HTERT RPE-1 (cell line): ENCODE results near the gene OTOP2.

ENCODE experiments used
- in situ Hi-C: fragments of 300-500 bp; cut with MboI; formaldehyde crosslinking; loops from 4 replicates; pipeline ENCODE4 v1.14.3; 2020; ENCODE audit warnings: low sequenced_read_pairs

Gene OTOP2

DNA sequence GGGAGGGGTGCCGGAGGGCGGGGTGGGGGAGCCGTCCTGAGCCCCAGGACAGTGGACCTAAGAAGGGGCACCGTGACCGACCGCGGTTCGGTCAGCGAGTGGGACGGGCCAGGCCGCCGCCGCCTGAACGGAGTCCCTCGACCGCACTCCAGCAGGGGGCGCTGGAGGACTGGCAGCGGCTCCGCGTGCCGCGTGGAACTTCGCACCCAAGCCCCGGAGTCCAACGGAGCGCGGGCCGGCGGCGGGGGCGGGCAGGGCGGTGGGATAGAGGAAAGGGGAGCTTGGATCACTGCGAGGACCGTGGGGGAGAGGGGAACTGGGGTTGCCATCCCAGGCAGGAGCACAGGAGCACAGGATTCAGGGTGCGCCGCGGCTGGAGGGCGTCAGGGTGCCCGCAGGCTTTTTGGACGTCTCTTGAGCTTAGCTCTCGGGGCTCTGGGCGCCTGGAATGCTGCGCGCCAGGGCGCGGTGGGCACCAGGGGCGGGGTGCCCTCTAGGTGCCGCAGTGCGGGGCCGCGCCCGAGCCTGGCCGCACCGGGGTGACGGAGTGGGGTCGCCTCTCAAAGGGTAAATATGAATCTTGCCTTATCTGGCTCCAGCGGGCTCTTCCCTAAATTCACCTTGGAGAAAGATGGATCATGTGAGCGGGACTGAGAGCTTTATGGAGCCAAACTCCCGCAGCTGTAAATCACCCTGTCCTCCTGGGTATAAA lies 379 bp upstream of the OTOP2 start:
- in situ Hi-C loops: no loop called here

DNA sequence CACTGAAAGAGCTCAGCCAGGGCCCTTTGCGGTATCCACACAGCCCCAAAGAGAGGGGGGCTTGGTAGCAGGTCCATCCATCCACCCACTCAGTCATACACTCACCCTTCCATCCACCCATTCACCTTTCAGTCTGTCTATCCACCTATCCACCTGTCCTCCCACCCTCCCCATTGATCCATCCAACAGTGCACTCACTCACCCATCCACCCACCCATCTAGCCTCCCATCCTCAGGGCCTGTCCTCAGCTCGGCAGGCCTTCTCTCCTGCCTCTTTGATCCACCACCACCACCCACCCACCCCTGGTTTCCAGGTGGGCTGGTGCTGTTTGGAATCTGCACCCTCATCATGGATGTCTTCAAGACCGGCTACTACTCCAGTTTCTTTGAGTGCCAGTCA lies 1.2 kb downstream of the OTOP2 start:
- in situ Hi-C loops: no loop called here

DNA sequence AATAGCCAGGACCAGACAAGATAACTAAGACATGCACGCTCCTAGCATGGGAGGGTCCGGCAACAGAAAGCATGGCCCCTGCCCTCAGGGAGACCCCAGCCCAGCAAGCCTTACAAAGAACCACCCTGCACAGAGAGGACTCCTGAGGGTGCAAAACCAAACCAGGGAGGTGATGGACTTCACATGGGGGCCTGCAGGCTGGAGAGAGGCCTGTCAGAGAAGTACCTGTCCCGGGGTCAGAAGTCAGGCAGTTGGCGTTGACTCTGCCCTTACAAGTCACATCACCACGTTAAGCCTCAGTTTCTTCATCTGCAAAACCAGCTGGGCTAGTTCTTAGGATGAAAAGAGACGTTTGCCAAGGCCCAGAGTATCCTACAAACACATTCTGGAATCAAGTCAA lies 4.7 kb downstream of the OTOP2 start:
- in situ Hi-C loops: no loop called here

DNA sequence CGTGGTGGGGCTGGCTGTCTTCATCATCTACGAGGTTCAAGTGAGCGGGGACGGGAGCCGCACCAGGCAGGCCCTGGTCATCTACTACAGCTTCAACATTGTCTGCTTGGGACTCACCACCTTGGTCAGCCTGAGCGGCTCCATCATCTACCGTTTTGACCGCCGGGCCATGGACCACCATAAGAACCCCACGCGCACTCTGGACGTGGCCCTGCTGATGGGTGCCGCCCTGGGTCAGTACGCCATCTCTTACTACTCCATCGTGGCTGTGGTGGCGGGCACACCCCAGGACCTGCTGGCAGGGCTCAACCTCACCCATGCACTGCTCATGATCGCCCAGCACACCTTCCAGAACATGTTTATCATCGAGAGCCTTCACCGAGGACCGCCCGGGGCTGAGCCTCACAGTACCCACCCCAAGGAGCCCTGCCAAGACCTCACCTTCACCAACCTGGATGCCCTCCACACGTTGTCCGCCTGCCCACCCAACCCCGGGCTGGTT lies 6.5 kb downstream of the OTOP2 start:
- in situ Hi-C loops: no loop called here

DNA sequence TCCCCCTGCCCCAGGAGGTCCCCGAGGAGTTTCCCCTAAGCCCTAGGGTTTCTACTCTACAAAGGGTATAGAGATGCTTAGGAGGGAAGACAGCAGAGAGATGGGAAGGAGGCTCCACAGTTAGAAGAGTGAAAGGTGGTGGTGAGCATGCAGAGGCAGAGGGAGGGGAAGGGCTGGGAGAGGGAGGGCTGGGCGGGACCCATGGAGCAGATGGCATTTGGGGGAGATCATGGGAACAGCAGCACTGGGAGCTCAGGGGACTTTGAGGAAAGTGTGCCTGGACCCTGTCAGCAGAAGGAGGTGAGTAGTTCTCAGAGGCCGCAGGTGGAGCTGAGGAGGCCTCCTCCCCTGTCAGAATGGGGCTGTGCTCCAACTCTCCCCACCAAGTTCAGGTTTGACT lies 11.0 kb downstream of the OTOP2 start:
- in situ Hi-C loops: no loop called here

DNA sequence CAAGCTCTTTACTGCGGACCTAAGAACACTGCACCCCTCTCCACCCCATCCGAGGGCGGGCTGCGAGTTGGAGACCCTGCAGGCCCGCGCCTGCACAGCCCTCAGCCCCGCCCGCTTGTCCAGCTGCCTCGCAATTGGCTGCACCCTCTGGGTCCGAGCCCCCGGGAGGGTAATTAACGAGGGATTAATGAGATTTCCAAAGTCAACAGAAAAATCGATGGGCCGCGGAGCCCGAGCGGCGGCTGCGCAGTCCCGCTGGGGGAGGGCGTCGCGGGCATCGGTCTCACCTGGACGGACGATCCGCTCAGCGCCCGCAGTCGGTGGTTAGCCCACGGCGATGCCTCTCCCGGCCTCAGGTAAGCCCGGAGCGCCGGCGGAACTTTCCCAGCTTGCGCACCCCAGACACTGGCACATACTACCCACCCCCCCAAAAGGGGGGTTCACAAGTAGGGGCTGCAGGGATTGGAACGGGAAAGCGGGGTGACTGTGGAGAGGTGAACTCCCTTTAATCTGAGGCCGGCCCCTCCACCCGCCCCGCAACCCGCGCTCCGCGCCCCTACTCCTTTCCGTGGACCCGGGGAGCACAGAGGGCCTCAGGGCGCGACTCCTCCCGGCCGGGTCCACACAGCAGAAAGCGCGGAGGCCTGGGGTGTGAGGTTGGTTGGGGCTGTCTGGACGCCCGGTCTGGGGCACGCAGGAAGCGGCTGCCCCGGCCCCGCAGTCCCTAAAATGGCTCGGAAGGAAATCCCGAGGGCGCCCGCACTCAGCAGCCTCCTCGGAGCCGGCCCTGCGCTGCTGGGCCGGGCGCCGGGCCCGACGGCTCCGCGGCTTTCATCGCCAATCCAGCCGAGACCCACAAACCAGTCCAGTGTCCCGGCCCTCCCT lies 11.8 kb downstream of the OTOP2 start, which contains the start of gene OTOP3:
Gene OTOP3 (plus strand): TSS at position 314 of the 885 bp plus-strand sequence. CDS start 24 bp downstream, at position 338.
- in situ Hi-C loops: no loop called here

DNA sequence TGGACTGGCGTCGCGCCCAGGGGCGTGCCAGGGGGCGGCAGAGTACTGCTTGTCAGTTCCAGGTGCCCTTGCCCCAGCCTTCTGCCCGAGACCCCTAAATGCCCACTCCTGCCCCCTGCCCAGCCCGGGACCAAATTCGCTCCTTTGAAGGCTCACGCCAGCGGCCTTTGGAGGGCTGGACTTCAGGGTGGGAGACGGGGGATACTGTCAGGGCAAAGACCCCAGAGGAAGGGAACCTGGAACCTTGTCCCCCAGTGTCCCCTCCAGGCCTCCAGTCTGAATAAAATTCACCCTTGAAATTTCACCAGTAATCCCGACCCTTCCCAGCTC lies 12.4 kb downstream of the OTOP2 start:
- in situ Hi-C loops: no loop called here

DNA sequence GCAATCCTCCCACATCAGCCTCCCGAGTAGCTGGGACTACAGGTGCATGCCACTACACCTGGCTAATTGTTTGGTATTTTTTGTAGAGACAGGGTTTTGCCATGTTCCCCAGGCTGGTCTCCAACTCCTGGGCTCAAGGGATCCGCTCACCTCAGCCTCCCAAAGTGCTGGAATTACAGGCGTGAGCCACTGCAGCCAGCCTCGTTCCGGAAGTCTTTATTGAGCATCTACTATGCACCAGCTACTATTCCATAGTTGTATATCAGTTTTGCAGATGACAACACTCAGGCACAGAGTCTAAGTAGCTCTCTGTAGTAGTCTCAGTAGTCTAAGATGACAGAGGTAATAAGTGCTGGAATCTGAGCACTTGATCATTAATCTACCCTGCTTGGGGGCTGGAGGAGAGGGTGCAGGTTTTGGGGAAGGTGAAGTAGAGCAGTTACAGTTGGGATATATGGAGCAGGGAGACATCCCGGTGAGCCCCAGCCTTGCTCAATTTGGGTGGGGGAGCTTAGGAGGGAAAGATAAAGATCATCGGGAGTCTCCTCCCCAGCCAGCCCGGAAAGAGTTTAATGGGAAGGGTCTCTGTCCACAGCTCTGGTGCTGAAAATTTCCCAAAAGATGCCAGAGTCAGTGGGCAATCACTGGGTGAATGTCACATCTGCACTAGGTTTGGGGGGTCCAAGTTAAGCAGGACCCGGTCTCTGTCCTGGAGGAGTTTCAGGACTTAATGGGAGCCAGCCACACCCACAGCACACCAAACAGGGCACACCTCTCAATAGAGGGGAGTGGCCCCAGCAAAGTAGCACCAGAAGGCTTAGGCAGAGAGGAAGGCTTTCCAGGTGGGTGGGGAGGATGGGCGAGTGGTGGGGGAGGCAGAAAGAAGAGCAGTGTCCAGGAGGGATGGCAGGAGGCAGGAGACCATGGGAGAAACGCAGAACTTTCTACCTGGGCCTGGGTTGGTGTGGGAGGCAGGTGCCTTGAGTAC lies 13.3 kb downstream of the OTOP2 start:
- in situ Hi-C loops: no loop called here

DNA sequence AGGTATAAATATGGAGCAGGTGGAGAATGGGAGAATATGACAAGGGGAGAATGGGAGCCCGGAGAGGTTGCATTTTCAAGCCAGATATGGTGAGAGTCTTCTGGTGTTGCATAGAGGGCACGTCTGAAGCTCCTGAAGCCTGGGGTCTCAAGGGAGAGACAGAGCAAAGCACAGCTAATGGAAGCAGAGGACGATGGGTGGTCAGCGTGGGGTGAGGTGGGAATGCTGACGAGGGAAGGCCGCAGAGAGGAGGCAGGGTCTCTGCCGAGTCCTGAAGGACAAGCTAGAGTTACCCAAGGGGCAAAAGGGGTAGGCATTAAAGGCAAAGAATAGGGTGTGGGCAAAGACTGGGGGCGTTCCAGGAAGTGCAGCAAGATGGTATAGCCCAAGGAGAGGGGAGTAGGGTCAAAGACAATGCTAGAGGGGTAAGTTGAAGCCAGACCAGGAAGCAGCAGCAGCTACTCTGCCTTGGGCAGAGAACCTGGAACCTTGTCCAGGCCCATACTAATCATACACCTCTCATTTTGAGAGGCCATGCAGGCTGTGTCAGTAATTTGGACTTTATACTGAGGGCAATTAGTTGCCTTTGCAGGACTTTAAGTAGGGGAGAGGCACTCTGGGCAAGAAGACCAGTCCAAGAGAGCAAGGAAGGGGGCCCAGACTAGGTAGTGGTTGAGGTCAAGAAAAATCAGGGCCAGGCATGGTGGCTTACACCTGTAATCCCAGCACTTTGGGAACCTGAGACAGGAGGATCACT lies 14.3 kb downstream of the OTOP2 start:
- in situ Hi-C loops: no loop called here

DNA sequence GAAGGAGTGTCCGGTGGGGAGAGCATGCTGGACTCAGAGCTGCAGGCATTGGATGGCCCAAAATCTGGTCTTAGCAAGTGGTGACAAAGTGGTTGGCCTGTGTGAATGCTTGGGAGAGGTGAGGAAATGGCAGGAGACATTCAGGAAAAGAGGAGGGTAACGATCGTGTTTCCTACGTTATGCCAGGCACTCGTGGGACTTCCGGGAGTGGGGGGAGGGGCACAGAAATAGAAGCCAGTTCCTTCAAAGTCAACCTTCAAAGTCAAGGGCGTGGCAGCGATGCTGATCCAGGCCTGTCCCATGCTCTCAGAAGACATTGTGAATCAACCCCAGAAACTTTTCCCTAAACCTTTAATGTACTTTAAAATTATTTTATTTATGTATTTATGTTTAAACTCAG lies 15.5 kb downstream of the OTOP2 start:
- in situ Hi-C loops: no loop called here

DNA sequence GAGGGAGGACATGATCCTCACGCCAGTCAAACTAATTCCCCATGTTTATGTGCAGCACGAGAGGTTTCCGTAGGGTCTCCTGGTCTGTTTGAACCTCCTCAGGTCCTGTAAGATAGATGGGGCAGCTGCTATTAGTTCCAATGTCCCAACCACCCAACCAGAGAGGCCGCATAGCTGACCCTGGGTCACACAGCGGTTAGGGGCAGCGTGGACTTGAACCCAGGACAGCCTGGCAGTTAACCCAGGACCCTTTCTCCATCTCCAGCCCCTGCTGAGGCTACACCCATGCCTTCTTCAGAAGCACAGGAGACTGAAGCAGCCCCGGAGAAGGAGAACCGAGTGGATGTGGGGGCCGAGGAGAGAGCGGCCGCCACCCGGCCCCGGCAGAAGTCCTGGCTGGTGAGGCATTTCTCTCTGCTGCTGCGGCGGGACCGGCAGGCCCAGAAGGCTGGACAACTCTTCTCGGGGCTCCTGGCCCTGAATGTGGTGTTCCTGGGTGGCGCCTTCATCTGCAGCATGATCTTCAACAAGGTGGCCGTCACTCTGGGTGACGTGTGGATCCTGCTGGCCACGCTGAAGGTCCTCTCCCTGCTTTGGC lies 17.2 kb downstream of the OTOP2 start:
- in situ Hi-C loops: no loop called here

DNA sequence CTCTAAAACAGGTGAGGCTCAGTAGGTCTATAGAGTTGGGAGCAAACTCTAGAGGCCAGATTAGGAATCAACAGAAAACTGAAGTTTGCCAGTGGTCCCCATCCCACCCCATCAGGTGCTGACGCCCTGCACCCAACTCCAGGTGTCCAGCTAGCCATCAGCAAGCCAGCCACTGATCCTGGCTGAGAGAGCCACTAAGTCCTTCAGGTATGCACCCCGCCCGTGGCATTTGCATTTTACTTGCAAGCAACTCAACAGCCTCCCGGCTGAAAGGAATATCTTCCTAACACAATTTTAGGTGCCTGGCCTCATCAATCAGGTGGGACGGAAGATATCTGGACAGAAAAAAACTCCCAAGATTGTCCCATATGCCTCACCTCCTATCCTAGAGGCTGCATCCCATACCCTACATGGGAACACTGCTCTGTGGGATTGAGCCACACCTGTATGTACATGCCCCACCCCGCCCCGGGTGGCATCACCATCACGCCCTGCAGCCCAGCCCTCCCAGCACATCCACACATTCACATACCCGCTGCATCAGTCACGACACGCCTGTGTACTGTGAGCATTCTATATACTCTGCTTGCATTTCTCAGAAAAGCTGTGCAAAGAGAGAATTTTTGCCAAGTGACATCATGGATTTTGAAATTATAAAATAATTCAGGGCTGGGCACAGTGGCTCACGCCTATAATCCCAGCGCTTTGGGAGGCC lies 19.9 kb downstream of the OTOP2 start:
- in situ Hi-C loops: no loop called here

DNA sequence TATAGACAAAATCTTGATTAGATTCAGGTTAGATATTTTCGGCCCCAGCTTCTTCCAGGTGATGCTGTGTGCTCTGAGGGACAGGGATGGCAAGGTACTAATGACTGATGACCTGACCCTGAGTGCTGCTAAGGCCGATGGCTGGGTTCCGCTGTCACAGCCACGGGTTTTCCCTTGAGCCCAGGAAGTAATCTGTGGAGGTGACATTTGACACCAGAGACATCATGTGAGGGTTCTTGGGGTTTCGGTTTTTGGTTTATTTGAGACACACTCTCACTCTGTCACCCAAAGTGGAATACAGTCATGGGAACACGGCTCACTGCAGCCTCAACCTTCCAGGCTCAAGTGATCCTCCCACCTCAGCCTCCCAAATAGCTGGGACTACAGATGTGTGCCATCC lies 21.5 kb downstream of the OTOP2 start:
- in situ Hi-C loops: no loop called here

DNA sequence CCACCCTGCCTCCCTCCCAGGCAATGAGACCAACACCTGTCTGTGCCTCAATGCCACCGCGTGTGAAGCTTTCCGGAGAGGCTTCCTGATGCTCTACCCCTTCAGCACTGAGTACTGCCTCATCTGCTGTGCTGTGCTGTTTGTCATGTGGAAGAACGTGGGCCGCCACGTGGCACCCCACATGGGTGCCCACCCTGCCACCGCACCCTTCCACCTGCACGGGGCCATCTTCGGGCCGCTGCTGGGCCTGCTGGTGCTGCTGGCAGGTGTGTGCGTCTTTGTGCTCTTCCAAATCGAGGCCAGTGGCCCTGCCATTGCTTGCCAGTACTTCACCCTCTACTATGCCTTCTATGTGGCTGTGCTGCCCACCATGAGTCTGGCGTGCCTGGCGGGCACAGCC lies 22.6 kb downstream of the OTOP2 start:
- in situ Hi-C loops: no loop called here

DNA sequence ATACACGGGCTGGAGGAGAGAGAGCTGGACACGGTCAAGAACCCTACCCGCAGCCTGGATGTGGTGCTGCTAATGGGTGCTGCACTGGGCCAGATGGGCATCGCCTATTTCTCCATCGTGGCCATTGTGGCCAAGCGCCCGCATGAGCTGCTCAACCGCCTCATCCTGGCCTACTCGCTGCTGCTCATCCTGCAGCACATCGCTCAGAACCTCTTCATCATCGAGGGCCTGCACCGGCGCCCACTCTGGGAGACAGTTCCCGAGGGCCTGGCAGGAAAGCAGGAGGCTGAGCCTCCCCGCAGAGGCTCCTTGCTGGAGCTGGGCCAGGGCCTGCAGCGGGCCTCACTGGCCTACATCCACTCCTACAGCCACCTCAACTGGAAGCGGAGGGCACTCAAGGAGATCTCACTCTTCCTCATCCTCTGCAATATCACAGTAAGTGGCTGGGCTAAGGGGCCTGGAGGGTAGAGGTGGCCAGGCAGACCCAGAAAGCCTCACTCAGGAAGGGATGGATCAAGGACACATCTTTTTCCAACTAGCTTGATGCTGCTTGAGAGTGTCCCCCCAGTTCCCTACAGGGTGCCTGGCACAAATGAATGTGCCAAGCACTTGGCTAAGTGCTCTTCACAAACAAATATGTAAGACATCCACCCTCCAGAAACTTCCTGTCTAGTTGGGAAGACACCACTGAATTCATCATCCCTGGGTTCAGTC lies 23.1 kb downstream of the OTOP2 start:
- in situ Hi-C loops: no loop called here

DNA sequence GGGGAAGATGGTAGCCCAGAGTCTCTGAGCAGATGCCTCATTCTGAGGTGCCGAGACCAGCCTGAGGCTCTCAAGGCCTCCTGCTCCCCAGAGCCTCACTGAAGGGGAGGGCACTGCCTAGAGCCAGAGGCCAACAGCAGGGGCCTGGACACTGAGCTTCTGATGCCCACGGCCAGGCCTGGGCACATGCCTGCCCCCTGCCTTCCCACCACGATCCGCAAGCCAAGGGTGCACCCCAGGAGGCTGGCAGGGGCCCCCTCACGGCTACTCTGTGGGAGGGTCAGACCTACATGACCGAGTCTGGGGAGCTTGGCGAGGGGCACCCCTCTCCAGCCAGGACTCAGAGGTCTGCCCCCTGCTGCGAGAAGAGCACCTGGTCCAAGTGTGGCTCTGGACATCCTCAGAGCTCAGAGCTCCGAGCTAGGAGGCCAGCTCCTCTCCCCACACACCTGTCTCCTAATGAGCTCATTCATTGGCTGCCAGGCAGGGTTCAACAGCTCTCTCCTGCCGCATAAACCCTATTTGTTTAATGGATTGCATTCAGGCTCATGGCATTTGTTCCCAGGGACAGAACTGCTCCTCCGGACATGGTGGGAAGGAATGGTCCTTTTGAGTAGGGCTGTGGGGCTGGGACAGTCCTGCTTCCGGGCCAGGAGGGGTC lies 25.5 kb downstream of the OTOP2 start:
- in situ Hi-C loops: no loop called here

DNA sequence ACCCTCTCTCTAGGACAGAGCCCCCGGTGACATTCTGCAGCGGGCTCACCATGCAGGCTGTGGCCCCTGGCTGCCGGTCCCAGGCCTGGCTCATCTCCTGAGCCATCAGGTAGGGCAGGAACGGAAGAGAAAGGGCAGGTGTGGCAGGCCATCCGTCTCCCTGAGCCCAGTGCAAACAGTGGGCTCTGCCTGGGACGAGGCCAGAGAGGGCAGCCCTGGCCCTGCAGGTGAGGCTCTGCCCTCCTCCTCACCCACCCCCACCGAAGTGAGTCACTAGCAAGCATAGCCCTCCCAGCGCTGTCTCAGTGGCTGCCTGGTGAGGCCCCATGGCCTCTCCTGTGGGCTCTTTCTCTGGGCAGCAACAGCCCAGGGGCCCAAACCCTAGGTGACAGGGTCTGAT lies 26.1 kb downstream of the OTOP2 start:
- in situ Hi-C loops: no loop called here

DNA sequence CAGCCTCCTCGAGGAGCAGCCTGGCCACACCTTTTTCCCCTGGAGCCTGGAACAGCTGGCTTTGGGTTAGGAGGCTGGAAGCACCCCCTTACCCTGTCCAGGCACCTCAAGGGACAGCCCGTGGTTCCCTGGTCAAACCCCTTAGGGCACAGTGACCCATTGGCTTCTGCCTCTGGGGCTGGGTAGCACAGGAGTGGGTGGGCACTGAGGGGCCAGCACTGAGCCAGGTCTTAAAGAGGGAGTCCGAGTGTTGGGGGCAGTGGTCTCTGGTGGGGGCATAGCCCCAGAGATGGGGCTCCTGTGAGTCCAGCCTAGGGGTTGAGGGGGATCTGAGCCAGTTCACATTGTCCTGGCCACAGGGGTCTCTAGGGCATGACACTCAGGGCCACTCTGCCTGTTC lies 27.0 kb downstream of the OTOP2 start:
- in situ Hi-C loops: no loop called here
